ENCODE measurements around the gene GMDS. TPM values are rescaled to one million over a fixed set of nuclear protein-coding genes. Genes with fewer than 3 reads are reported as not detected.

GMDS gene
- total RNA-seq, 1 donor from 2014 or later, result 30.1 TPM

DNA sequence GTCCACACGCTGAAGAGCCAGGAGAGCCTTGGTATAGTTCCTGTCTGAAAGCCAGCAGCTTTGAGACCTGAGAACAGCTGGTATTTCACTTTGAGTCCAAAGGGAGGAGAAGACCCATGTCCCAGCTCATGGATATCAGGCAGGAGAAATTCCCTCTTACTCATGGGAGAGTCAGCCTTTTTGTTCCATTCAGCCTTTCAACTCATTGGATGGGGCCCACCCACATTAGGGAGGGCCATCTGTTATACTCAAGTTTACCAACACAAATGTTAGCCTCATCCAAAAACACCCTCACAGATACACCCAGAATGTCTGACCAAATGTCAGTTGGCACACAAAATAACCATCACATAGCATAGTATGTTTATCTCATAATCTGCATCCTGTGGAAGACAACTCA lies 80.1 kb downstream of the GMDS start:
- TF ChIP-seq, protein P1, sequence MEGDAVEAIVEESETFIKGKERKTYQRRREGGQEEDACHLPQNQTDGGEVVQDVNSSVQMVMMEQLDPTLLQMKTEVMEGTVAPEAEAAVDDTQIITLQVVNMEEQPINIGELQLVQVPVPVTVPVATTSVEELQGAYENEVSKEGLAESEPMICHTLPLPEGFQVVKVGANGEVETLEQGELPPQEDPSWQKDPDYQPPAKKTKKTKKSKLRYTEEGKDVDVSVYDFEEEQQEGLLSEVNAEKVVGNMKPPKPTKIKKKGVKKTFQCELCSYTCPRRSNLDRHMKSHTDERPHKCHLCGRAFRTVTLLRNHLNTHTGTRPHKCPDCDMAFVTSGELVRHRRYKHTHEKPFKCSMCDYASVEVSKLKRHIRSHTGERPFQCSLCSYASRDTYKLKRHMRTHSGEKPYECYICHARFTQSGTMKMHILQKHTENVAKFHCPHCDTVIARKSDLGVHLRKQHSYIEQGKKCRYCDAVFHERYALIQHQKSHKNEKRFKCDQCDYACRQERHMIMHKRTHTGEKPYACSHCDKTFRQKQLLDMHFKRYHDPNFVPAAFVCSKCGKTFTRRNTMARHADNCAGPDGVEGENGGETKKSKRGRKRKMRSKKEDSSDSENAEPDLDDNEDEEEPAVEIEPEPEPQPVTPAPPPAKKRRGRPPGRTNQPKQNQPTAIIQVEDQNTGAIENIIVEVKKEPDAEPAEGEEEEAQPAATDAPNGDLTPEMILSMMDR (IDR thresholded peaks at IDR 0.05), result no peak
- Mint-ChIP-seq H3K4me3 (no peak overlapping the region), H3K27ac (no peak overlapping the region), H3K9me3 (peaks cover 3% of the 10 kb centered on the region), H3K36me3 (ENCODE audit: low read depth) (no peaks in the 10 kb centered on the region), H3K4me1 (peaks cover 21% of the 10 kb centered on the region), H3K27me3 (no peaks in the 10 kb centered on the region)
- CTCF ChIA-PET, result no interaction called here
- POLR2A ChIA-PET, result no interaction called here
- intact Hi-C loops (cut with micrococcal nuclease), result no loop called here
- ATAC-seq (ENCODE audit: low read depth), result no peak
- no peak for DNase-seq

DNA sequence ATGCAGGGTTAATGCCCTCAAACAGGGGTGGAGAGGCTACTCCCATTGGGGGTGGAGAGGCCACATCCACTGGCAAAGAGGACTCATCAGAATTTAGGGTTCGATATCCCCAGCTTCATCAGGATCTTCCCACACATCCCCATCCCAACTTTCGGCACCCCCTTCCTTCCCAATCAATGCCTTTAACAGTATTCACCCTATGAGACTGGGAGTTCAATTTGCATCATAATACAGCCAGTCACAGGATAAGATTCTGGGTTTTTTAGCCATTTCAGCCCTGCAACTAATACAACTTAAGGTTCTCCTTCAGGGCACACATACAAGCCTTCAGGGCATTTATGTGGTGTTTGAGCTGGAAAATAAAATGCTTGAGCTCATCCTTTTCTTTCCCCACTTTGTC lies 80.9 kb downstream of the GMDS start:
- ChIA-PET POLR2A (no interaction called here), CTCF (no interaction called here)
- Mint-ChIP-seq H3K9me3 (peaks cover 3% of the 10 kb centered on the region), H3K4me1 (peaks cover 21% of the 10 kb centered on the region), H3K27me3 (no peaks in the 10 kb centered on the region), H3K27ac (no peak overlapping the region), H3K36me3 (ENCODE audit: low read depth) (no peaks in the 10 kb centered on the region), H3K4me3 (no peak overlapping the region)
- ATAC-seq (ENCODE audit: low read depth) (no peak), DNase-seq (no peak)
- intact Hi-C loops (cut with micrococcal nuclease), result no loop called here
- TF ChIP-seq, protein P1 (IDR thresholded peaks at IDR 0.05), result no peak

DNA sequence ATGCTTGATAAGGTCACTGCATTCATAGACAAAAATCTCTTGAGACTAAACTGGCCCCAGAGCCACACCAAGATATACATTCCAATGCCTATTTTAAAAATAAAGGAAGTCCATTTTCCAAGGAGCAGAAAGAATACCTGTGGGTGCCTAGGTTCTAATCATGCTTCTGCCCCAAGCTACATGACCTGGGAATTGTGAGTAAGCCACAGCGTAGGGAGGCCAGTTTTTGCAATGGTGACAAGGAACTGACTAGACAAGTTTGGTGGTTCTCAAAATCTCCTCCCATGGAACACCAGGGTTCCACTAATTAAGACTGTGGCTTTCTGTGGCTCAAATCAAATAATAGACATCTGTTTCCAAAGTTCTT lies 83.3 kb downstream of the GMDS start:
- Mint-ChIP-seq H3K27ac (no peak overlapping the region), H3K4me3 (no peak overlapping the region), H3K9me3 (peaks cover 3% of the 10 kb centered on the region), H3K36me3 (ENCODE audit: low read depth) (no peaks in the 10 kb centered on the region), H3K4me1 (peaks cover 30% of the 10 kb centered on the region), H3K27me3 (no peaks in the 10 kb centered on the region)
- intact Hi-C loops (cut with micrococcal nuclease), result no loop called here
- DNase-seq (no peak), ATAC-seq (ENCODE audit: low read depth) (no peak)
- POLR2A ChIA-PET, result no interaction called here
- CTCF ChIA-PET, result no interaction called here
- TF ChIP-seq, protein P1 (IDR thresholded peaks at IDR 0.05), result no peak

DNA sequence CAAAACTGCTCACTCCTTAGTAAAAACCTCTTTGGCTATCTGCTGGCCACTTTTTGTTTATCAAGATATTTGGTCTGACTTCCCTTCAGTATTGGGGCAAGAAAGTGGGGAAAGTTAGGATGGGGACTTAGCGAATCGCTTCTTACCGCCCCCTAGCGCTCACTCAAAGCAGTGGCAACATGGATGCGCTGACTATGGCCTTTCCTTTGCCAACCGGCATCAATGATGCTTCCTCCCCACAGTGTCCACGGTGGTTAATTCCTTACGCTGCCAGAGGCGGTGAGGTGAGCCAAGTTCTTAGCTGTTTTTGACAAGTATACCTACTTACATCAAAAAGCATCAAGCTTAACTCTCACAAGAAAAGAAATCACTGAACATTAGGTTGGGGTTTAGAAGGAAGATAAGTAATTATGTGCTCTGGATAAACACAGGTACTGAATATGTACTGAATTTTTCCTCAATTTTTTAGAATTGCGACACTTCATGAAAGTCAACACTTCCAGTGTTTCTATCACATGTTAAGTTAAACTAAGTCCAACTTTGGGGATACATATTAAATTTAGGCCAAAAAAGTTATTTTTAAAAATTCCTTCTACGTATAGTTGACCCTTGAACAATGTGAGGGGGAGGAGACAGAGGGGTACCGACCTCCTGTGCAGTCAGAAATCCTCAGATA lies 86.7 kb downstream of the GMDS start:
- TF ChIP-seq, protein P1 (IDR thresholded peaks at IDR 0.05), result no peak
- DNase-seq (no peak), ATAC-seq (ENCODE audit: low read depth) (no peak)
- Mint-ChIP-seq H3K27ac (no peak overlapping the region), H3K4me1 (peaks cover 30% of the 10 kb centered on the region), H3K36me3 (ENCODE audit: low read depth) (no peaks in the 10 kb centered on the region), H3K9me3 (no peaks in the 10 kb centered on the region), H3K4me3 (no peak overlapping the region), H3K27me3 (no peaks in the 10 kb centered on the region)
- intact Hi-C loops (cut with micrococcal nuclease), result no loop called here
- ChIA-PET CTCF (no interaction called here), POLR2A (no interaction called here)

DNA sequence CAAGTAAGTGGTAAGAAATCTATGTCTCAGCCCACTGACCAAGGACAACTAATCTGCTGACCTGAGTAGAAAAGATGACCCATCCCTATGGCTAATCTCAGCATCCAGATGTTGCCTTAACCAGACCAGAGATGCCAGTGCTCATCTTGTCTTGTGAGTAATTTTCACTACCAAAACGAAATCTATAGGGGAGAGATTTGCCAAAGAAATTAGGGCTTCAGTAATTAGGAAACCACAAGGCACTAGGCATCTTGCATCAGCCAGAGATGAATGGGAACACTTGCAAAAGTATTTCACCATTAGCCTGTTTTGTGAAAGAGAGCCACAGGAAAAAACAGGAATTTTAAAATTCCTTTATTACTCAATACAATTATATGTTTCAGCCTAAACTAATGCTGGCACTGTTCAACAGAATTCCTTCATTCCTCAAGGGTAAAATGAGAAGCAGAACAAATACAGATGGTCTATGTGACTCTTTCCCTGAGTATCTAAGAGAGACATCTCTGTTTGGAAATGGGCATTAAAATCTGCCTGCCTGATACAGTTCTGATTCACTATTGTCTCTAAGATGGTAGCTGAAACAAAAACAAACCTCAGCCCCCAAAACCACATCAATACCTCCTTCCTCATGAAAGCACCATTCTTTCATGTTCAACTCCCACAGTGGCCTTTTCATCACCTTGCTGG lies 87.8 kb downstream of the GMDS start:
- no peak overlapping the region for H3K27ac Mint-ChIP-seq
- H3K27me3 Mint-ChIP-seq, result no peaks in the 10 kb centered on the region
- intact Hi-C loops (cut with micrococcal nuclease), result no loop called here
- H3K4me3 Mint-ChIP-seq, result no peak overlapping the region
- H3K9me3 Mint-ChIP-seq, result no peaks in the 10 kb centered on the region
- POLR2A ChIA-PET, result no interaction called here
- no peaks in the 10 kb centered on the region for H3K36me3 Mint-ChIP-seq (ENCODE audit: low read depth)
- TF ChIP-seq, protein P1 (IDR thresholded peaks at IDR 0.05), result no peak
- CTCF ChIA-PET, result no interaction called here
- peaks cover 23% of the 10 kb centered on the region for H3K4me1 Mint-ChIP-seq
- ATAC-seq (ENCODE audit: low read depth), result no peak
- no peak for DNase-seq
